22Rv1 (cell line): ENCODE measurements around the gene CYP8B1.

Experiments
- CTCF ChIP-seq: fragments of 450-650 bp; IDR thresholded peaks from 2 replicates; pipeline ENCODE4 v1.5.1; 2017; ENCODE audit warnings: mild to moderate bottlenecking
- ZFX ChIP-seq: fragments of 450-650 bp; IDR thresholded peaks from 2 replicates; pipeline ENCODE4 v1.6.1; 2017; ENCODE audit warnings: antibody characterized with exemption, borderline replicate concordance

- TF ChIP-seq CTCF (no peak), ZFX (no peak)
Measured at GRCh38 chr3:42871592-42872196, 4.0 kb downstream of the CYP8B1 start.
